Thoracic aorta (tissue), 2 donors: ENCODE measurements around the gene RAP1A. TPM values are rescaled to one million over a fixed set of nuclear protein-coding genes. Genes with fewer than 3 reads are reported as not detected.

Experiments
- ATAC-seq: fragments of 150-250 bp; one replicate; pipeline ENCODE4 v1.8.0; 2017; ENCODE audit warnings: low read depth; ENCODE audit not compliant: insufficient number of reproducible peaks, low FRiP score
- DNase-seq: peaks from one replicate; pipeline ENCODE4 v3.0.0-alpha.2; 2020; ENCODE audit warnings: low spot score
- H3K27ac ChIP-seq, 2 donors: fragments of 200-600 bp; sonication (generic); 1 replicate in 1 of 2; 2 replicates in 1 of 2; pipeline ENCODE4 v1.5.1; 2016; ENCODE audit warnings: mild to moderate bottlenecking in 2 of 2, moderate library complexity in 2 of 2
- H3K27me3 ChIP-seq: fragments of 200-600 bp; sonication (generic); replicated peaks from 2 replicates; pipeline ENCODE4 v1.6.0; 2016; ENCODE audit warnings: mild to moderate bottlenecking; ENCODE audit not compliant: insufficient read depth
- H3K36me3 ChIP-seq: fragments of 200-600 bp; sonication (generic); one replicate; pipeline ENCODE4 v1.5.1; 2016
- H3K4me1 ChIP-seq, 2 donors: fragments of 200-600 bp; sonication (generic); 1 replicate in 1 of 2; 2 replicates in 1 of 2; pipeline versions ENCODE4 v1.5.1 to v1.6.0; 2016; ENCODE audit warnings: low read depth in 2 of 2, mild to moderate bottlenecking in 1 of 2; ENCODE audit not compliant: control insufficient read depth in 1 of 2
- H3K4me3 ChIP-seq: fragments of 200-600 bp; sonication (generic); 2 replicates; pipeline ENCODE4 v1.5.1; 2016; ENCODE audit warnings: mild to moderate bottlenecking
- H3K9me3 ChIP-seq: fragments of 200-600 bp; sonication (generic); 2 replicates; pipeline ENCODE4 v1.5.1; 2016
- total RNA-seq, 2 donors: library from RNA; depleted of rRNA; stranded (reverse); fragments of >200 nt; gene quantifications; one replicate each; pipeline versions ENCODE4 v1.1.0 to v1.2.3, GENCODE V29; 2016
- TF ChIP-seq, protein P1 (sequence below): fragments of 200-600 bp; sonication (generic); IDR thresholded peaks from one replicate; pipeline ENCODE4 v1.5.1; 2019; ENCODE audit warnings: antibody characterized with exemption

Gene RAP1A
- total RNA-seq, 2 donors from 2014 or later, result 67.4 to 75.0 TPM

DNA sequence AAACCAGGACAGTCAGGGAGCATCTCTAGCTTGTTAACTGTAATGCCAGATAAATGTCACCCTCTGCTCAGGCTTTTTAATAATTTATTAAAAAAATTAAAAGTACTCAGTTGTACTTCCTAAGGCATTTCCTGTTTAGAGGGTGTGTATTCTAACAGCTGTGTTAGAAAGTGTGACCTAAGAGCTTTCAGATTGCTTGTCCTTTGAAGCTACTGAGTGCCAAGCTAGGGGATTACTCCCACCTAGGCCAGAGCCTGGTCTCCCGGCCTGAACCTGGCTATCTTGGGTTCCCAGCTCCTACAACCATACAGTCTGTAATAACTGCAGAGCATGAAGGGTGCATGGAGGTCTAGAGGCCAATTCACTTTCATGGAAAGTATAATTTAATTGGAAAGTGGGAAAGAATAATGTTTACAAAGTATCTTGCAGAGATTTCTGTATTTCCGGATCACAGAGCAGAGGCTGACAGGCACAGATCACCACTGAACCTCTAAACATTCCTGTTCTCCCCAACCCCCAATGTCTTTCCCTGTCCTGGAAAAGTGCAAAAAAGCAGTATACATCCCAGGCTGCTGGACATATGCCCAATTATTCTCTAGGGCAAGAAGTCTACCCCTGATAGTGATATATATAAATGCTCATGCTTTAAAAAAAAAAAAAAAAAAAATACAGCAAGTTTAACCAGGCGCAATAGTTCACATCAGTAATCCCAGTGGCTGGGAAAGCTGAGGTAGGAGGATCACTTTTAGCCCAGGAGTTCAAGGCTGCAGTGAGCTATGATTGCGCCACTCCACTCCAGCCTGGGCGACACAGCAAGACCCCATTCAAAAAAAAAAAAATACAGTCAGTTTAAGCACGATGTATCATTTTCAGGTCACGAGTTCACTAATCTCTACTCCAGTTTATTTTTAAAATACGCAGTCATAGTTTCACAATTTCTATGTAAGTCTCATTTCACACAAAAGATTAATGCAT, 36.7 kb upstream of the RAP1A start:
- TF ChIP-seq, protein P1, sequence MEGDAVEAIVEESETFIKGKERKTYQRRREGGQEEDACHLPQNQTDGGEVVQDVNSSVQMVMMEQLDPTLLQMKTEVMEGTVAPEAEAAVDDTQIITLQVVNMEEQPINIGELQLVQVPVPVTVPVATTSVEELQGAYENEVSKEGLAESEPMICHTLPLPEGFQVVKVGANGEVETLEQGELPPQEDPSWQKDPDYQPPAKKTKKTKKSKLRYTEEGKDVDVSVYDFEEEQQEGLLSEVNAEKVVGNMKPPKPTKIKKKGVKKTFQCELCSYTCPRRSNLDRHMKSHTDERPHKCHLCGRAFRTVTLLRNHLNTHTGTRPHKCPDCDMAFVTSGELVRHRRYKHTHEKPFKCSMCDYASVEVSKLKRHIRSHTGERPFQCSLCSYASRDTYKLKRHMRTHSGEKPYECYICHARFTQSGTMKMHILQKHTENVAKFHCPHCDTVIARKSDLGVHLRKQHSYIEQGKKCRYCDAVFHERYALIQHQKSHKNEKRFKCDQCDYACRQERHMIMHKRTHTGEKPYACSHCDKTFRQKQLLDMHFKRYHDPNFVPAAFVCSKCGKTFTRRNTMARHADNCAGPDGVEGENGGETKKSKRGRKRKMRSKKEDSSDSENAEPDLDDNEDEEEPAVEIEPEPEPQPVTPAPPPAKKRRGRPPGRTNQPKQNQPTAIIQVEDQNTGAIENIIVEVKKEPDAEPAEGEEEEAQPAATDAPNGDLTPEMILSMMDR, result no peak
- DNase-seq (no peak), ATAC-seq (no peak)
- Histone ChIP-seq H3K9me3 (no peaks in the 10 kb centered on the region), H3K4me1 (no peaks in the 10 kb centered on the region), H3K36me3 (no peaks in the 10 kb centered on the region), H3K4me3 (no peak overlapping the region), H3K27ac (no peak overlapping the region), H3K27me3 (no peaks in the 10 kb centered on the region)

DNA sequence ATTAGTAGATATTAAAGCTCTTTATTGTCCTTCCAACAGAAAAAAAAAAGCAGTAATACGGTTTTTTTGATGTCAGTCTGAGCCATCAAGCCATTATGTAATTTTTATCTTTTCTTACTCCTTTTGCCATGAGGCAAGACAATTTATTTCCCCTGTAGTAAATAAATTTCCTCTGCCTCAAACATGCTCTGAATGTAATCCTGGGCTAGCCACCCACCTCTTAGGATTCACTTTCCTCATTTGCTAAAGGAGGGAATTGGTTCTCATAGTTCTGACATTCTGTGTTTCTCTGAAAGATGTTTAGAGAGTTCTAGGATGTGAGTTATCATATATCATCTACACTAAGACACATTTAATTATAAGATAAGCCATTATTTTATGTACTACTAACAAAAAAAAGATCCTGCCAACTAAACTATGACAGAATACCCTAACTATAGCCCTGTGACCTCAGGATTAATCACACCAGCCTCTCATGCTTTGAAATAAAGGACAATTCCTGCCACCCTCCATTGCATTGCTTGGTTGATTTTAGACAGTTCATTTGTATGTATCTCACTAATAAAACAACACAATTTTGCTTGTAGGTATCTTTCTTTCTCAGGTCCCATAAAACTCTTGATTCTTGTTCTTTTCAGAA, 34.0 kb upstream of the RAP1A start:
- DNase-seq, result no peak

GRCh38 chr1:111586112-111586511, 33.5 kb upstream of the RAP1A start:
- H3K4me1 ChIP-seq, result no peaks in the 10 kb centered on the region
- TF ChIP-seq, protein P1, result no peak
- DNase-seq (no peak), ATAC-seq (no peak)
- no peak overlapping the region for H3K27ac ChIP-seq
- H3K27me3 ChIP-seq, result no peaks in the 10 kb centered on the region
- no peaks in the 10 kb centered on the region for H3K9me3 ChIP-seq
- no peak overlapping the region for H3K4me3 ChIP-seq
- H3K36me3 ChIP-seq, result no peaks in the 10 kb centered on the region

More for the DNA sequence above, 34.0 kb upstream of the RAP1A start:
- Histone ChIP-seq H3K27ac (no peak overlapping the region), H3K4me3 (no peak overlapping the region), H3K9me3 (no peaks in the 10 kb centered on the region), H3K36me3 (no peaks in the 10 kb centered on the region), H3K27me3 (no peaks in the 10 kb centered on the region), H3K4me1 (no peaks in the 10 kb centered on the region)
- TF ChIP-seq, protein P1, result no peak
- no peak for ATAC-seq

GRCh38 chr1:111587509-111588174, 31.9 kb upstream of the RAP1A start:
- Histone ChIP-seq H3K27me3 (no peaks in the 10 kb centered on the region), H3K9me3 (no peaks in the 10 kb centered on the region), H3K4me3 (no peak overlapping the region), H3K4me1 (peaks cover 7 to 11% of the 10 kb centered on the region in 2 donors), H3K36me3 (no peaks in the 10 kb centered on the region), H3K27ac (no peak overlapping the region)
- ATAC-seq, result no peak
- no peak for DNase-seq
- TF ChIP-seq, protein P1, result no peak

DNA sequence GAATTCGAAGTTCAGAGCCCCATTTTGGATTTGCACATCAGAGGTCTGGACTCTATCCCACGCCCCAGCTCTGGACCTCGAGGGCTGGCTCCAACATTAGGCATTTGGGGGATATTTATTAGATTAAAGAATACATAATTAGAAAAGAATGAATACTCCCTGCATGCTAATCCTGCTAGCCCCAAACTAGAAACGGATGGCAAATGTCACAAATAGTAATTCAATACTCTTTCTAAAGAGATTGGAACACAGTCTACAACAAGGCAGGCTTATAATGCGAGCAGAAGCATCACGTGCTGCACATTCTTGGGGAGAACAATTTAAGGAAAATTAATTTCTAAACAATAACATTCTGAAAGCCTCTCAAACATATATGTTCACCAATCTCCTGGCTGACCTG, 27.7 kb upstream of the RAP1A start:
- Histone ChIP-seq H3K9me3 (no peaks in the 10 kb centered on the region), H3K36me3 (no peaks in the 10 kb centered on the region), H3K4me1 (peaks cover 20 to 27% of the 10 kb centered on the region in 2 donors), H3K4me3 (peak overlapping the region; percentile 28), H3K27me3 (no peaks in the 10 kb centered on the region), H3K27ac (peak overlapping the region; percentile 87 to 88)
- TF ChIP-seq, protein P1, result no peak
- ATAC-seq (no peak), DNase-seq (no peak)
